HG02938 (cell line): ENCODE results near the gene ELAVL4.
A peak's percentile ranks its signal among the peaks of the same experiment; 100 is the strongest.
"Not testable (repeated sequence)": the region's sequence is repeated elsewhere in the genome, so short reads cannot be mapped to it uniquely, and the experiment has no call there.

Experiments used
- ATAC-seq: cut with Tn5 transposase; IDR thresholded peaks from one replicate; pipeline ENCODE4 v1.9.1; 2021; ENCODE audit warnings: mild to moderate bottlenecking, moderate library complexity; ENCODE audit not compliant: unreplicated experiment

The ELAVL4 gene

GRCh38 chr1:50123071-50123470 lies 14.4 kb downstream of the ELAVL4 start:
- ATAC-seq, result no peak

DNA sequence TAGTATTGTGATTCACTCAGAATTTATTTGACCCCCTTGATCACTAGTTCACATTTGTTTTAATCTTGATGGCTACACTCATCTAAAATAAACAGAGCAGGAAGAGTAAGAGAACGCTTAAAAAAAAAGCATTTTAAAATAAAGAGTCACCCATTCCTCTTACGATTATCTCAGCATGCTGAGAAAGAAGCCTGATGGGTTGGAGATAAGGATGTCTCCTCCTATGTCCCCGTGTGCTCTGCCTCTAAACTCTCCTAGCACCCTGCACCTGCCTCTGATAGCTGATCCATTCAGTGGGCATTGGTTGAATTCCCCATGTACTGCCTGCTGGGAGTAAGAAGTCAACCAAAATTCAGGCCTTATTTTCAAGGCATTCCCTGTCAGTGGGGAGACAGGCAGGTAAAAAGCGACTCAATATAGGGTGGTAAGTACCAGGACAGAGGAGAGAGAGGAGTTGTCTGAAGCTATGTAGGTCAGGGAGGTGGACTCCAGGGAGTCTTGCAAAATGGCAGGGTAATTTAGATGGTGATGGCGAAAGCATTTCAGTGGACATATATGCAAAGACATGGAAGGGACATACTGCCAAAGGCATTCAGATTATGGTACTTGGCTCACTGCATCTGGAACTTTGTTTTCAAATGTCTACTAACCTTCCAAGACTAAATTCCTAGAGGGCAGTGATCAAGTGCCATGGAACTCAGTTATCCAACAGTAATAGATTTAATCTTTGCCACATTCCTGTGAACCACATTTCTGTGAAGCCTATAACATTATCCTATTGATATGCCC lies 18.4 kb downstream of the ELAVL4 start:
- no peak for ATAC-seq

GRCh38 chr1:50129201-50129600 lies 20.5 kb downstream of the ELAVL4 start:
- no peak for ATAC-seq

DNA sequence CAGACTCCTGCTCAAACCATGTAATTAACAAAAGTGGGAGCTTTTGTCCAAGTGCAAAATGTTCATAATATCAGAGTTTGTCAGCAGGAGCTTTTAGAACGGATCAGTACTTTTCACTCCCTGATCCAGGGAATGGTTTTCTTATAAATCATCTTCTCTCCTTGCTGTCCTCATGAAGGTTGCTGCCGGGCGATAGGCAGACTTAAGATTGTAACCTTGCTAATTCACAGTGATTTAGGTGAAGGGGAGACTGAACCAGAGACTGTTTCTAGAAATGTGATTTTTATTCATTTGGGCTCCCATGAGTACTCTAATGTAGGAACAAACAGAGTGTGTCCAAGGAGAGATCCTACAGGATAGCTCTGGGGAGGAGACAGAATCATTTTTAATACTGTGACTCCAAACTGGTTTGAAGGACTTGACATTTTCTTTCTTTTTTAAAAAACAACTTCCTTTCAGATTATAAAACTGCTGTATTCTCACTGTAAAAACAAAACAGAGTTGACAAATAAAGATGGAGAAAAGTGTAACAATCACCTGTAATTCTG lies 23.7 kb downstream of the ELAVL4 start:
- ATAC-seq, result no peak

DNA sequence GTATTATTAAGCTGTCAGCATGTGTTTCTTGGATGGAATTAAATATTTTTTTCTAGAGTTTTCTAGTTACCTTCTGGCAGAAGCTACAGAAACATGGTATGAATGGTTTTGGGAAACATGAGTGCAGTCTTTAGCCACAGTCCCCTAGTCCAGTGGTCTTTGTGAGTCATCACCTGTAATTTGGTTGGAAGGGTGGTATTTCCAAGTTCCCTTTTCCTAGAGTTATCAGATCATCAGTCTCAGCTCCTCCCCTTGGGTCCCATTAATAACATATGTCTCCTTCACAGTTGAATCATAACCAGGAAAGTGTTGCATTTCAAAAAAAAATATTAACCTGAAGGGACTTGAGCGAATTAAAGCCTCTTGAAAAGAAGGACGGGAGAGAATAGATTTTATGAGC lies 27.0 kb downstream of the ELAVL4 start:
- no peak for ATAC-seq

DNA sequence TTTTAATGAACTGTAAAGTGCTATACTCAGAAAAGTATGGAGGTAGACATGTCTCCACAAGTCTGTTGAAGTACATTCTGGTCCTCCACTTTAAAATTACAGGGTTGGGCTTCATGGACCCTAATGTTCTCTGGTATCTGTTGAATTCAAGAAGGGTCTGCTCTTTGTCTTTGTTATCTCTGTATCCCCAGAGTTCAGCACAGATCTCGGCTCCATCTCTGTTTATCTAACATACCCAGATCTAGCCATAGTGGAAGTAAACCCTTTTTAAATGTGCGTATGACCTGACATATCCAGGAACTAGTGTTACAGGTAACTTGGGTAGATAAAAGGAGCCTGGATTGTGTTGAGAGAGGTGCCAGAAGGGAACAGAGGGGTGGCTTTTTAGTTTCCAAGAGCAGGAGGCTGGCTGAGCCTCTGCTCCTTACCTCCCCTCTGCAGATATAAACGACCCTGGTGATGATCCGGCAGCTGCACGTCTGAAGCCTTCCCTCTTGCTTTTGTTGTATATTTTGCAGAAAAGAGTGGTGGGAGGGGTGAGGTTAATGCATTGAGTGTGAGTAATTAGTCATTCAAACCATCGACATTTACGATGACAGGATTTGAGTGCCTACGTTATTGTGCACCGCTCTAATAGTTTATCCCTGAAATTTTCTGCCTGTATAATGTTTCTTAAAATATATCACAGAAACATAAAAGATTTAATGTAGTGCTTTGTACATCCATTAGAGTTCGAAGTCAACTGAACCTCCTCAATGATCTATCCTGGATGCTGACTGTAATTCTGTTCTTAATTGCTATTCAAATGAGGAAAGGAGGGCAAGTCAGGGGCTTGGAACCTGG lies 30.8 kb downstream of the ELAVL4 start:
- no peak for ATAC-seq

DNA sequence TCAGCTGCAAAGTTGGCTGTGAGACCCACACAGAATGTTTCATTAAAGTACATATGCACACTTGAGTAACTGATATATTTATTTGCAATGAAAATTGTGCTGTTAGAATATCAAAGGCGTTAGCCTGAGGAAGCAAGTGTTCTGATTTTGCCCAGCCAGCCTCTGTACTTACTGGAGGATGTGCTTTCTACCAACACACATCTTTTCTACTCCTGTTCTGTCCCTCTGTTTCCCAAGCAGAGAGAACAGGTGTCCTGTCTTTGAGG lies 31.4 kb downstream of the ELAVL4 start:
- no peak for ATAC-seq

GRCh38 chr1:50147191-50147850 lies 38.6 kb downstream of the ELAVL4 start:
- ATAC-seq, result no peak

GRCh38 chr1:50148142-50148923 lies 39.6 kb downstream of the ELAVL4 start:
- no peak for ATAC-seq

DNA sequence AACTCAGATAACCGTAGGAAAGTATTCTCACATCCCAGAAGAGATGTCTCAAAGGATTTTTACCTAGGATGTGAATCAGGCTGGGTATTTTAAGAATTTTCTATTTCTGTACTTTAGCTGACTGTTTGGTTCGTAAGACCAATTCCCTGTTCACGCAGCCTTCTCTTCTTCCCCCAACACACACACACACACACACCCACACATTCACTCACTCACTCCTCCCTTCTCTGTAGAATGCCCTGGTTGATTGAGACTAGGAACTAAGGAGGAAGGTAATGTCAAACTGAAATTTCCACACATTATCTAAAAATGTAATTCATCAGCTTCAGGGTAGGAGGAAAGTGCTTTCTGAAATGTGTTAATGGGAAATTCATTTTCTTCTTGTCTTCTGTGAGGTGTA lies 43.5 kb downstream of the ELAVL4 start:
- ATAC-seq, result no peak

DNA sequence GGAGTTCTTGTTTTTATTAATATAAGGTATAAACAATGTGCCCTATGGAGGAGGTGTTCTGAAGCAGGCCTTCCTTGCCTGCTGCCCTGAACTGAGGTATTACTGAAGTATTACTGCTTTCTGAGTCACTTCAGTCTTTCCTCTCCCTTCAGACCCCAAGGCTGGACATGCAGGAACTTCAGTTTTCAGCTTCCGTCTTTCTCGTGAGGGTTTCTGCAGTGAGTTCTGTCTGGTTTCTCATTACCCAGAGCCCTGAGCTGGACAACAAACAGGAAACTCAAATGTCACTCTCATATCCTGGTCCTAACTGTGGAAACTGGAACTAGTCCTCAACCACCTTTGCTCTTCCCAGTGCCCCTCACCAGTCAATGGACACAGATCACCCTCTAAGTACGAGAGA lies 46.8 kb downstream of the ELAVL4 start:
- ATAC-seq, result no peak

DNA sequence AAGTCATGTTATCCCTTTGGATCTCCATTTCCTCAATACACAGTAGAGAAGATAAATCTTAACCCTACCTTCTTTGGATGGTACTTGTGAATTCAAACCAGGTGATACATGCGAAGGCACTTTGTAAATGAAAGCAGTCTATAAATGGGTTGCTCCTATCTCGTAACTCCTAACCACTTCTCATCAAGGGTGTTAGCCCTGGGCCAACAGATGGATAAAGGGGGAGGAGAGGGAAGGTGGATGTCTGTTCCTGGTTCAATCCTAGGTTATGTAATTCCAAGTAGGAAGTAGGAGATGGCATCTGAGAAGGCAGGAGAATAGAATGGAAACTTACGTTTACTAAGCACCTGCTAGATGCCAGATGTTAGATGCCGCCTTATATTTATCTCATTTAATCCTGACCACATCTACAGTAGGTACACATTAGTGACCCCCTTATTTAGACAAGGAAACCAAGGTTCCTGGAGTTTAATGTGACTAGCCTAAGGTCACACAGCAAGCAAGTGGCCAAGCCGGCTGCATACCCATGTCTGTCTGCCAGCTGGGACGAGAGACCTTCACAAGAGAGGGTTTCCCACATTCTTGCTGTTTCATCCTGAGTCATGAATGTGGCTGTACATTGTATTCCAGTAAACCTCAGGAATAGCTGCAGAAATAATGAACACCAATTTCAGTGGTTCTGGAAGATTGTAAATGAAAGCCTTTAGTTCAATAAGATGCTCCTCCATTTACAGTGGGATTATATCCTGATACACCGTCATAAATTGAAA lies 47.7 kb downstream of the ELAVL4 start:
- ATAC-seq, result no peak

GRCh38 chr1:50157306-50157941 lies 48.7 kb downstream of the ELAVL4 start:
- ATAC-seq, result no peak

DNA sequence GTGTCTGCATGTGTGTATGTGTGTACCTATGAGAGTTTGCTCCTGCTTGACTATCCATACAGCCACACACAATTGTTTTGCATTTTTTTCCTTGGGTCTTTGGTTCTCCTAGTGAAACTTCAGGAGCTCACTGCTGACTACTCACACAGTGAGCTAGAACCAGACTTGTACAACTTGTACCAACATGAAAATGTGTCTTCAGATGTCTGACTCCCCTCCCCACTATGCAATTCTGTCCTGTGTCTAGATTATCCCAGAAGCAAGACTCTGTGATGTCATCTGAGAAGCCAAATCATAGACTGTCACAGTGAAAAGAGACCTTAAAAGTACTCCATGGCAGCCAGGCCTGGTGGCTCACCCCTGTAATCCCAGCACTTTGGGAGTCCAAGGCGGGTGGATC lies 49.7 kb downstream of the ELAVL4 start:
- ATAC-seq, result no peak

- ATAC-seq, result no peak
Measured at GRCh38 chr1:50163680-50164079, 55.0 kb downstream of the ELAVL4 start.

DNA sequence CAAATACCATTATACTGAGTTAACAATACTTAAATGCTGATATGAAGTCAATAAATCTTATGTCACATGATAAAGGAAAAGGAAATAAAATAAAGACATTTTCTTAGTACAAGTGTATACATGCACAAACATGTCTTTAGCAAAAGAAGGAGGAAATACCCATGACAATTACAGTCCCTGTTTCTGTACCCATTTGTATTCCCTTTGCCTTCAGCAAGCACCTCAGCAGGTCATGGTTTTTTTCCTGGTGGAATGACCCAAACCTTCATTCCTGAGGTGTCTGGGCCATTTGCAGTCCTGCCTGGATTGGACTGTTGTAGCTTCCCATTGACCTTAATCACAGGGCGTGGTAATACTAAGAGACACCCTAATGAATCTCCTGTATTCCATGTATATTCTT lies 57.6 kb downstream of the ELAVL4 start:
- not testable (repeated sequence) for ATAC-seq

DNA sequence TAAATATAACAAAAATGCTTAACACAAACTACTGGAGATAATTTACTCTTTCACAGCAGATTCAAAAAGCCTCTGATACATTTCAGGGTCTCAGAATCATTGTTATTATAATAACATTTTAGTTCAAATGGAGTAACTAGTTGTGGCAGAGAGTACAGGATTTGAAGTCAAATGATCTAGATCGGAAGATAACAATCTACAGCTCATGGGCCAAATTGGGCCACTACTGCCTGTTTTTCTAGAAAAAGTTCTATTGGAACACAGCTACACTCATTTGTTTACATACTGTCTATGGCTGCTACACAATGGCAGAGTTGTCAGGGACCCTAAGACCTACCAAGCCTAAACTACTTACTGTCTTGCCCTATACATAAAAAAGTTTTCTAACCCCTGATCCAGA lies 63.6 kb downstream of the ELAVL4 start:
- ATAC-seq, result no peak

GRCh38 chr1:50174101-50174500 lies 65.4 kb downstream of the ELAVL4 start:
- peak; percentile 60 for ATAC-seq

GRCh38 chr1:50175719-50176639 lies 67.3 kb downstream of the ELAVL4 start:
- no peak for ATAC-seq
